Effector memory CD8-positive, alpha-beta T cell (primary cell): ENCODE results near the gene IGLL1.
"Not testable (repeated sequence)": the region's sequence is repeated elsewhere in the genome, so short reads cannot be mapped to it uniquely, and the experiment has no call there.

ENCODE experiments used
- ATAC-seq: fragments of 150-1000 bp; cut with Tn5 transposase; replicated peaks from 2 replicates; pipeline ENCODE4 v1.10.0; 2021; ENCODE audit warnings: mild to moderate bottlenecking, moderate library complexity
- DNase-seq, 3 experiments: peaks; one replicate each; pipeline ENCODE4 v3.0.0; 2021
- H3K27ac Mint-ChIP-seq, 2 donors: one replicate each; pipeline ENCODE4 v1.8.0; 2022; ENCODE audit warnings: mild to moderate bottlenecking in 2 of 2, mixed read lengths in 2 of 2, moderate library complexity in 2 of 2
- H3K27me3 Mint-ChIP-seq, 2 donors: one replicate each; pipeline ENCODE4 v1.8.0; 2022; ENCODE audit warnings: mixed read lengths in 2 of 2
- H3K36me3 Mint-ChIP-seq: one replicate; pipeline ENCODE4 v1.8.0; 2022; ENCODE audit warnings: mild to moderate bottlenecking, moderate library complexity, mixed read lengths; ENCODE audit not compliant: insufficient read depth
- H3K4me1 Mint-ChIP-seq, 2 donors: one replicate each; pipeline ENCODE4 v1.8.0; 2022; ENCODE audit warnings: low read depth in 2 of 2, mixed read lengths in 2 of 2
- H3K4me3 Mint-ChIP-seq, 2 donors: one replicate each; pipeline ENCODE4 v1.8.0; 2022; ENCODE audit warnings: mild to moderate bottlenecking in 2 of 2, mixed read lengths in 2 of 2, moderate library complexity in 2 of 2
- H3K9me3 Mint-ChIP-seq, 2 donors: one replicate each; pipeline ENCODE4 v1.8.0; 2022; ENCODE audit warnings: mixed read lengths in 2 of 2

The IGLL1 gene

DNA sequence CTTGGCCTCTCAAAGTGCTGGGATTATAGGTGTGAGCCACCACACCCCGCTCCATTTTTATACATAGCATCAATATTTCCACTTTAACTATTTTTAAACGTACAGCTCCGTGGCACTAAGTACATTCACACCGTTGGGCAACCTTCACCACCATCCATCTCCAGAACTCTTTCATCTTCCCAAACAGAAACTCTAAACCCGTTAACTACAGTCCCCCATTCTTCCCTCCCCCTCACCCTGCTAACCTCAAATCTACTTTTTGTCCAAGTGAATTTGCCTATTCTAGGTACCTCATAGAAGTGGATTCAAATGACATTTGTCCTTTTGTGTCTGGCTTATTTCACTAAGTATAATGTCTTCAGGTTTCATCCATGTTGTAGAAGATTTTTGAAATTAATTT, 3.4 kb downstream of the IGLL1 start:
- H3K36me3 Mint-ChIP-seq = no peaks in the 10 kb centered on the region
- H3K4me3 Mint-ChIP-seq = no peak overlapping the region
- H3K9me3 Mint-ChIP-seq = no peaks in the 10 kb centered on the region
- H3K27me3 Mint-ChIP-seq = peaks cover 43 to 92% of the 10 kb centered on the region in 2 donors
- no peak overlapping the region for H3K27ac Mint-ChIP-seq
- DNase-seq (no peak), ATAC-seq (no peak)
- H3K4me1 Mint-ChIP-seq = no peaks in the 10 kb centered on the region

DNA sequence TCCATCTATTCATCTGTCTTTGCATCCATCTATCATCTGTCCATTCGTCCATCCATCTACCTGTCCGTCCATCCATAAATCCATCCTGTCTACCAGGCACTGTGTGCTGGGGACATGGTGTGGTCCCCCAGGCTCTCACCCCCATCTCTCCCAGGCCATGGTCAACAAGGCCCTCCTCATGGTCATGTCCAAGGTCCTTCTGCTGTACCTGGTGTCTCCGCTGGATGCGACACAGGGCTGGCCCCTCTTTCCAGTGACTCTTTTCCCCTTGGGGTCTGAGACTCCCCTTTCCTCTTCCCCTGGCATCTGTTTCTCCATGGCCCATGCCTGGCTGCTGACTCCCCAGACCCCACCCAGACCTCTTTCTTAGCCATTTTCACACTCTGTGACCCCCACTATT, 4.5 kb downstream of the IGLL1 start:
- ATAC-seq (no peak), DNase-seq (no peak)
- Mint-ChIP-seq H3K4me1 (no peaks in the 10 kb centered on the region), H3K27me3 (peaks cover 43 to 81% of the 10 kb centered on the region in 2 donors), H3K4me3 (no peak overlapping the region), H3K9me3 (no peaks in the 10 kb centered on the region), H3K36me3 (no peaks in the 10 kb centered on the region), H3K27ac (no peak overlapping the region)

DNA sequence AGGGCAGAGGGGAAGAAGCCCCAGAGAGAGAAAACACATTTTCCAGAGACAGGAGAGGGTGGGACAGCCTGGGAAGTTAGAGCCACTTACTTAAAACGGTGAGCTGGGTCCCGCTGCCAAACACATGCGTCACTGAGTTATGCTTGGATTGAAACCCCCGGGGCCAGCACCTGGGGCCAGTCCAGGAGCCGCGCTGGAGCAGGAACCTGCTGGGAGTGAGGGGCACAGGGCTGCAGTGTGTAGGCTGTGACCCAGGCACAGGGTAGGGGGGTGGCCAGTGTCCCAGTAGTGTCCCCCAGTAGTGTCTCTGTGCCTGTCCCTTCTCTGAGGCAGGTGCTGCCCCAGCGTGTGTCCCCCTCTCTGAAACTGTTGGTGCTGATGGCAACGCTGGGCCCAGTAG, 5.2 kb downstream of the IGLL1 start:
- H3K27ac Mint-ChIP-seq = no peak overlapping the region
- peaks cover 38 to 75% of the 10 kb centered on the region in 2 donors for H3K27me3 Mint-ChIP-seq
- no peaks in the 10 kb centered on the region for H3K9me3 Mint-ChIP-seq
- DNase-seq = no peak
- H3K4me3 Mint-ChIP-seq = no peak overlapping the region
- H3K4me1 Mint-ChIP-seq = no peaks in the 10 kb centered on the region
- no peak for ATAC-seq
- H3K36me3 Mint-ChIP-seq = no peaks in the 10 kb centered on the region

DNA sequence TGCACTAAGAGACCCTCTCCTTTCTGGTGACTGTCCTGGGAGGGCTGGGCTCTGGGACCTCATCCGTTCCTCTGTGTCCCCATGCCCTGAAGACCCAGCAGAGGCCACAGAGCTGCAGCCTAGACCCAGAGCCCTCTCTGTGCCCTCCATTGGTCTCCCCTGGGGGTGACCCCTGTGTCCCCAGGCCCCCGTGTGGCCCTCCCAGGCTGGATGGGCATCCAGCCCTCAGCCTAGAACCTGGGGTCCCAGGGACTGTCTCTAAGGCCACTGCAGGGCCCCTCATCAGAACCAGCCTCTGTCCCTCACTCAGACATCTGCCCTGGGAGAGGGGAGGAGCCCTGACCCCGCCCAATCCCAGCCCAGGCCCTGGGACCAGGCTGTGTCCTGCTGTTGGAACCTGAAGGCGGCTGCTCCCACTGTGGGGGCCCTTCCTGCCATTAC, 5.7 kb downstream of the IGLL1 start:
- H3K9me3 Mint-ChIP-seq = no peaks in the 10 kb centered on the region
- H3K27ac Mint-ChIP-seq = no peak overlapping the region
- peaks cover 36 to 70% of the 10 kb centered on the region in 2 donors for H3K27me3 Mint-ChIP-seq
- H3K36me3 Mint-ChIP-seq = no peaks in the 10 kb centered on the region
- DNase-seq (no peak), ATAC-seq (no peak)
- no peaks in the 10 kb centered on the region for H3K4me1 Mint-ChIP-seq
- H3K4me3 Mint-ChIP-seq = no peak overlapping the region

DNA sequence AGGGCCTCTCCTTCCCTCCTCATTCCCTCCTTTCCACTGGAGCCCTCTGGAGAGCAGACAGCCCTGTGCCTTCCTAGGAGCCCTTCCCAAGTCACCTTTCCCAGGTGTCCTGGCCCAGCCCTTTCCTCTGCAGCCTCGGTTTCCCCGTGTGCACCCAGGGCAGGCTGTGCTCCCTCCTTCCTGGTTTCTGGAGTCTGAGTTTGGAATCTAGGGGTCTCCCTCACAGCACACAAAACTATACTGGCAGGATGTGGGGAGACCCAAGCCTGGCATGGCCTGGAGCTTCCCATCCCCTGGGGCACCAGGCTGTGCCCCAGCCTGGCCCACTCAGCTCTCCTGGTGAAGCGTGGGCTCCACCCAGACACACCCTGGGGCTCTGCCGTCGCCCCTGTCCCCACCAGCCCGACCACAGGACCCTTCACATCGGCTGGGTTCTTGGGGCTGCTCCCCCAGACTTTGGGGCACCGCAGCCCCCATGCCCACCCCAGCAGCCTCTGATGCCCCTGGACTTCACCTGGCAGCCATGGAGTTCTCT, 6.3 kb downstream of the IGLL1 start:
- DNase-seq, H3K4me3 Mint-ChIP-seq, ATAC-seq, H3K36me3 Mint-ChIP-seq, H3K27ac Mint-ChIP-seq, H3K9me3 Mint-ChIP-seq, H3K4me1 Mint-ChIP-seq: not testable (repeated sequence)
- H3K27me3 Mint-ChIP-seq = peaks cover 33 to 68% of the 10 kb centered on the region in 2 donors

DNA sequence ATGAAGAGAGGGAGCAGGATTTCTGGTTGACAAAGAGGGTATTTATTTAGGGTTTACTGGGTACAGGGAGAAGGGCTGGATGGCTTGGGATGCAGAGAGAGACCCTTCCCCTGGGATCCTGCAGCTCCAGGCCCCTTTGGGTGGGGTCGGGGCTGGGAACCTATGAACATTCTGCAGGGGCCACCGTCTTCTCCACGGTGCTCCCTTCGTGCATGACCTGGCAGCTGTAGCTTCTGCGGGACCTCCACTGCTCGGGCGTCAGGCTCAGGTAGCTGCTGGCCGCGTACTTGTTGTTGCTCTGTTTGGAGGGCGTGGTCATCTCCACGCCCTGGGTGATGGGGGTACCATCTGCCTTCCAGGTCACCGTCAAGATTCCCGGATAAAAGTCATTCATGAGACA, 7.0 kb downstream of the IGLL1 start:
- DNase-seq, H3K9me3 Mint-ChIP-seq, H3K36me3 Mint-ChIP-seq, ATAC-seq, H3K4me1 Mint-ChIP-seq, H3K4me3 Mint-ChIP-seq: not testable (repeated sequence)
- Mint-ChIP-seq H3K27me3 (peaks cover 29 to 66% of the 10 kb centered on the region in 2 donors), H3K27ac (peak overlapping the region; percentile 25 to 49)

DNA sequence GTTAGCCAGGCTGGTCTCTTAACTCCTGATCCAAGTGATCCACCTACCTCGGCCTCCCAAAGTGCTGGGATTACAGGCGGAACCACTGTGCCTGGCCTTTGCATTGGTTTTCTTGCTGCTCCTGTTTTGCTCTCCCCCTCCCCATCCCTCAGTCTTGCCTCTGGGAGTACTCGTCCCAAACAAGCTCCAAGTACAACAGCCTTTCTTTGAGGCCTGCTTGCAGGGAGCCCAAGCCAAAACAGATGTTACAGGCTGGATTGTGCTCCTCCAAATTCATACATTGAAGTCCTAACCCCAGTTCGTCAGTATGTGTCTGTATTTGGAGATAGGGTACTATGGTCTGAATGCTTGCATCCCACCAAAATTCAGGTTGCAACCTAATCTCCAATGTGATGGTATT, 8.6 kb downstream of the IGLL1 start:
- Mint-ChIP-seq H3K36me3 (no peaks in the 10 kb centered on the region), H3K4me3 (no peak overlapping the region), H3K27ac (no peak overlapping the region), H3K27me3 (peaks cover 28 to 67% of the 10 kb centered on the region in 2 donors), H3K4me1 (peaks cover 0 to 1% of the 10 kb centered on the region in 2 donors), H3K9me3 (no peaks in the 10 kb centered on the region)
- ATAC-seq (no peak), DNase-seq (no peak)

DNA sequence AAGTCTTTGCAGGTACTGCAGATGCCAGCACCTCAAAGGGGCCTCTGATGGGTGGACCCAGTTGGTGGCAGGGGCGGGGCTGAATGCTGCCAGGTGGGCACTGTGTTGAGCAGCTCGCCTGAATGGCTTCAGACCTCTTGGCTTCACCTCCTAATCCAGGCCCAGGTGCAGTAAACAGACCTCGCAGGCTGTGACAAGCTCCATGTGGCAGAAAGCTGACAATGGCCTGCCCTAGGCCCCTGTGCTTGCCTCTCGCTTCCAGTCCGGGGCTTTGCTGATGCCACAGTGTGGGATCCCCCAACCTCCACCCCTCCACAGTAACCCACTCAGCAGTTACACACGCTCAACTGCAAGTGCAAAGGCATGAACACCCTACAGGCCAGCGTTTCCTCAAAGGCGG, 9.4 kb downstream of the IGLL1 start:
- ATAC-seq = no peak

DNA sequence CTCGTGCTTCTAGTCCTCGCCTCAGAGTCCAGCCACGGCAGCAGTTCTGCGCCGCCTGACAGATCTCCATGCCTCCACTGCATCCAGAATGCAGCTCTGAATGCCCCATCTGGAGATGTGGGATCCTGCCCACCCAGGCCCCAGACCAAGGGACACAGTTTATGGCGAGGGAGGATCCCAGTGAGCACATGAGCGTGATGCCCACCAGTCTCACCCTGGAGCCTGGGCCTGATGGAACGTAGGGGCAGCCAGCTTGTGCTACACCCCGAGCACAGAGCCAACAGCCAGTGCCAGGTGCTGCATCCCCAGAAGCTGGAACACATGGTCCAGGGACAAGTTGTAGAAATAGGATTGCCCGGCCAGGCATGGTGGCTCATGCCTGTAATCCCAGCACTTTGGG, 10.4 kb downstream of the IGLL1 start:
- H3K36me3 Mint-ChIP-seq = no peaks in the 10 kb centered on the region
- H3K4me1 Mint-ChIP-seq = peaks cover 6 to 9% of the 10 kb centered on the region in 2 donors
- ATAC-seq (no peak), DNase-seq (no peak)
- H3K4me3 Mint-ChIP-seq = no peak overlapping the region
- peaks cover 24 to 65% of the 10 kb centered on the region in 2 donors for H3K27me3 Mint-ChIP-seq
- no peaks in the 10 kb centered on the region for H3K9me3 Mint-ChIP-seq
- no peak overlapping the region for H3K27ac Mint-ChIP-seq

More for the DNA sequence above, 9.4 kb downstream of the IGLL1 start:
- Mint-ChIP-seq H3K27me3 (peaks cover 23 to 65% of the 10 kb centered on the region in 2 donors), H3K36me3 (no peaks in the 10 kb centered on the region), H3K27ac (no peak overlapping the region), H3K9me3 (no peaks in the 10 kb centered on the region), H3K4me1 (peaks cover 3 to 5% of the 10 kb centered on the region in 2 donors), H3K4me3 (no peak overlapping the region)
- no peak for DNase-seq

DNA sequence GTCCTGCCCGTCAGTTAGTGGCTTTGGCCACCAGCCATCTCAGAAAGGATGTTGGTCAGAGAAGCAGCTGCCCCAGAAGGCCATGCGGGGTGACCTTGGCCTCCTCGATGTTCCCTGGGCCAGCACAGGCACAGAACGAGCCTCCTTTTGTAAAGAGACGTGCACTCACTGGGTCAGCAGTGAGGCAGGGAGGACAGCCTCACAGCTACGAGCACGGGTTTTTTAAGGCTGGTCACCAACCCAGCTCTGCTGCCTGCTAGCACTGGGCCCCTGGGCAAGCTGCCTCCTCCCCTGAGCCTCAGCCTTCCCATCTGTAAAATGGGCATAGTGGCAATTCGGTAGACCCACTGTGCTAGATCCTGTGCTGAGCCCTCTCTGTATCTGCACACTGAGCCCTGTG, 10.8 kb downstream of the IGLL1 start:
- DNase-seq = no peak
- no peak for ATAC-seq
- Mint-ChIP-seq H3K36me3 (no peaks in the 10 kb centered on the region), H3K4me1 (peaks cover 6 to 9% of the 10 kb centered on the region in 2 donors), H3K4me3 (no peak overlapping the region), H3K27ac (no peak overlapping the region), H3K27me3 (peaks cover 29 to 65% of the 10 kb centered on the region in 2 donors), H3K9me3 (no peaks in the 10 kb centered on the region)

DNA sequence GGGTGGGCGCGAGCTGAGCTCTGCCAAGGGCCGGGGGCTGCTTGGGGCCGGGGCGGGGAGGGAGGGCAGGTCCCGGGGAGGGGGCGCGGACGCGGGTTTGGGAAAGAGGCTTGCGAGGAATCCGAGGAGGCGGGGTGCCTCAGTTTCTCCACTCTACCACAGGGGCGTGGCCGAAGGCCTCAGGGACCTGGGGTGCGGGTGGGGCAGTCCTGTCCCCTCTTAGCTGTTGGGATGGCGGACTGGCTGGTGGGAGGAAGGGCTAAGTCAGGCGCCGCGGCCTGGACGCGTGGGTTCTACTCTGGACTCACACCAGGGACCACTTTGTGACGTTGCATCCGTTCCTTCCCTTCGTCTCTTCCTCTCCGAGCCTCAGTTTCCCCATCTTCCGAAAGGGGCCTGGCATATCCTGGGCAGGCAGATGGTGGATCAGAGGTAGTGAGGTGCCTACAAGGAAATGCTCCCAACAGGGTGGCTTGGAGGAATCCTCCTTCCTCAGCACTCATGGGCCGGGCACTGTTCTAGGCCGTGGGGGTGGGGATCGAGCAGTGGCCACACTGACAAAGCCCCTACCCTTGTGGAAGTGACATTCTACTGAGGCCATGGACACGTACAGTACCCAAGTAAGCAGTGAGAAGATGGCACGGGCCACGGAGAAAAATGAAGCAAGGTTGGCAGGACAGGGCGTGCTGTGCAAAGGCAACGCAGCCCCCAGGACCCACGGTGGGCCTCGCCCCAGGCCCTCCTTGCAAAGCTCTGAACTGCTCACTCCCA, 13.2 kb downstream of the IGLL1 start:
- Mint-ChIP-seq H3K4me3 (peak overlapping the region; percentile 48 to 80), H3K27me3 (peaks cover 42 to 67% of the 10 kb centered on the region in 2 donors), H3K9me3 (no peaks in the 10 kb centered on the region), H3K36me3 (no peaks in the 10 kb centered on the region), H3K4me1 (peaks cover 6 to 9% of the 10 kb centered on the region in 2 donors), H3K27ac (no peak overlapping the region)
- DNase-seq = no peak
- no peak for ATAC-seq

DNA sequence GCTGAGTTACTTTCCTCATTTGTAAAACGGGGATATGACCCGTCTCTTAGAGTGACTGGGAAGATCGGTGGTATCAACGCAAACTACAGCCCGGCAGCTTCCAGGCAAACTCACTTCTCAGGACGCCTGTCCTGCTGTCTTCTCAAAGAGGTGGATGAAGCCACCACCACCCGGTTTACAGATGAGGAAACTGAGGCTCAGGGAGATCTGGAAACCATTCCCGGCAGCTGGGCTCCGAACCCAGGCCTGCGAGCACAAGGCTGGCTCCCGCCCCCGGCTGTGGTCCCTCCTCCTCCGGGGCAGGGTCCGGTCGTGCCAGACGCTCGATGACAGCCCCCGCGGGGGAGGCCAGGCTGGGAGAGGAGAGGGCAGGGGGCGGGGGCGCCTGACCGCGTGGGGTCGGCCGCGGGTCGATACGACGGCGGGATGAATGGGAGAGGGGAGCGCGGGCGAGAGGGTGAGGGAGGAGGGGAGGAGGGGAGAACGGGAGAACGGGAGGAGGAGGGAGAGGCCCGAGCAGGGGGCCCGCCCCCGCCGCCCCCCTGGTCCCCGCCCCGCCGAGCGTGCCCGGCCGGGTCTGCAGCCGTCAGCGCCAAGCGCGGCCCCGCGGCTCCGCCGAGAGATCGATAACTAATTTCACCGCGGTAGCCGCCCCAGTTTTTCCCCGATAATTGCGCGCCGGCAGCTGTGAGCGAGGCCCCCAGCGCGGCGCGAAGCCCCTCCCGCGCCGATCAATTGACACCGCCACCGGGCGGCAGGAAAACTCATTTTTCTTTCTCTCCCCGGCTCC, 14.0 kb downstream of the IGLL1 start:
- peak overlapping the region in 1 of 2 donors; percentile 32 for H3K27ac Mint-ChIP-seq
- no peaks in the 10 kb centered on the region for H3K9me3 Mint-ChIP-seq
- H3K4me1 Mint-ChIP-seq = peaks cover 6 to 9% of the 10 kb centered on the region in 2 donors
- no peaks in the 10 kb centered on the region for H3K36me3 Mint-ChIP-seq
- peaks cover 42 to 74% of the 10 kb centered on the region in 2 donors for H3K27me3 Mint-ChIP-seq
- ATAC-seq (no peak), DNase-seq (no peak)
- peak overlapping the region; percentile 79 to 80 for H3K4me3 Mint-ChIP-seq

DNA sequence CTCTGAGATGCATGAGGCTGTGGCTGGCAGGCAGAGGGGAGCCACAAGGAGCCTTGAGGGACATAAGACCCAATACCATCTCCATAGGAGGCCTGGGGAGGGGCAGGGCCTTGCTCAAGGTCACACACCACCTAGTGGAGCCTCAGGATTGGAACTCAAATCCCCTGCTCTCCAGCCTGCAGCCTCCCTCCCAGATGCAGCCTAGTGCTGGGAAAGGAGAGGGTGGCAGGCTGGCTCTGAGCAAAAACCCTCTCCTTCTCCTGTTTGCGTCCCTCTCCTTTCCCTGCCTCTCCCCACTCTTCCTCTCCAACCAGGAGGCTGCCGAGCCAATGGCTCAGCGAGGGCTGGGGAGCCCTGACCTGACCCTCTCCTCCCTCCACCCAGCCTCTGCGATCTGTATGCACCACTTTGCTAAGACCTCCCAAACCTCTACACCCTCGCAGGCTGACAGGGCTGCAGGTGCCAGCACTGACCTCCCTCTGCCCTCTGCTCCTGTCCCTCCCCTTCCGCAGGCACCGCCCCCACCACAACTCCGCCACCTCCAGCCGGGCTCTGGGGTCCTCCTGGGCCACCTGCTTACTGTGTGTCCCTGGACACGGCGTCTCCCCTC, 14.7 kb downstream of the IGLL1 start:
- Mint-ChIP-seq H3K27ac (peak overlapping the region in 1 of 2 donors; percentile 32), H3K27me3 (peaks cover 42 to 74% of the 10 kb centered on the region in 2 donors), H3K4me1 (peaks cover 6 to 9% of the 10 kb centered on the region in 2 donors), H3K9me3 (no peaks in the 10 kb centered on the region), H3K4me3 (peak overlapping the region; percentile 79 to 80), H3K36me3 (no peaks in the 10 kb centered on the region)
- ATAC-seq = peak; percentile 31
- no peak for DNase-seq
